Measurements from ENCODE around the gene CCDC116. TPM values are rescaled to one million over a fixed set of nuclear protein-coding genes. Genes with fewer than 3 reads are reported as not detected.
"Not testable (repeated sequence)": the region's sequence is repeated elsewhere in the genome, so short reads cannot be mapped to it uniquely, and the experiment has no call there.

CCDC116 gene
- total RNA-seq, 1 donor from 2014 or later: not detected

DNA sequence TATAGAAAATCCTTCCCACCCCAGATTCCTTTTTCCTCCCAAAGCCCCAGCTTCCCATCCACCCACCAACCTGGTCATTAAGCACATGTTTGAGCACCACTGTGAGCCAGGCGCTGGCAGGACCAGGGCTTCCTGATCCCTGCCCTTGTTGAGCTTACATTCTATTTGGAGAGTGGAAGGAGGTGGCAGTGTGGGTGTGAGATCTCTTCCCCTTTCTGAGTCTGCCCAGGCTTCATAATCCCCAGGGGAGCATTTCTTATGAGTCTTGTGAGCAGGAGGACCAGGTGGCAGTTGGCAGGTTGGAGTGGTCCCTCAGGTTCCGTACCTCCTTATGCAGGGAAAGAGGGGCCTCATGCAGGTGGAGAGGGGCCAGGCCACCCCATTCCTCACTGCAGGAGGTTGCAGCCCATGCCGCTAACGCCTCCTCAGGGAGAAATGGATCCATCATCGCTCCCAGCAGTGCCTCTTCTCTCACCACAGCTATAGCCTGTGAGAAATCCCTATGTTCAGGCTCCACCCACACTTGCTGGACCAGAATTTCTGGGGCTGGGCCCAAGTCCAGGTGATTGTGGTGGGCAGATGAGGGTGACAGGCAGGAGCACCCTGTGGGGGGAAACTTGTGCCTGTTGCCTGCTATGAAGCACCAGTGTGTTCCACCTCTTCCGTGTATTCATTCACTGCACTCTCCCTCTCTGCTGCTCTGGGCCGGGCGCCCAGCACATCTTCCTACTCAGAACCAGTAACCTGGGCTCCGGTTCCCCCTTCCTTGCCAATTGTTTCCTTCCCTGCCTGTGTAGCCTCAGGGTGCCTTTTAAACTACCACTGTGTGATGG is 41.5 kb upstream of the CCDC116 start:
- intact Hi-C loops (cut with DNase I): loop anchor here (5.0 kb wide), 1 partner anchor 36 kb away; no protein-coding TSS in a partner anchor
- Histone ChIP-seq H3K9me3 (no peaks in the 10 kb centered on the region), H3K27me3 (no peaks in the 10 kb centered on the region), H3K36me3 (peaks cover 31 to 32% of the 10 kb centered on the region in 2 donors), H3K4me1 (peaks cover 9 to 32% of the 10 kb centered on the region in 2 donors), H3K27ac (peak overlapping the region; percentile 20 to 34), H3K4me3 (no peak overlapping the region)
- no peak for DNase-seq (ENCODE audit: low spot score in 2 of 2)
- TF ChIP-seq, protein P1, sequence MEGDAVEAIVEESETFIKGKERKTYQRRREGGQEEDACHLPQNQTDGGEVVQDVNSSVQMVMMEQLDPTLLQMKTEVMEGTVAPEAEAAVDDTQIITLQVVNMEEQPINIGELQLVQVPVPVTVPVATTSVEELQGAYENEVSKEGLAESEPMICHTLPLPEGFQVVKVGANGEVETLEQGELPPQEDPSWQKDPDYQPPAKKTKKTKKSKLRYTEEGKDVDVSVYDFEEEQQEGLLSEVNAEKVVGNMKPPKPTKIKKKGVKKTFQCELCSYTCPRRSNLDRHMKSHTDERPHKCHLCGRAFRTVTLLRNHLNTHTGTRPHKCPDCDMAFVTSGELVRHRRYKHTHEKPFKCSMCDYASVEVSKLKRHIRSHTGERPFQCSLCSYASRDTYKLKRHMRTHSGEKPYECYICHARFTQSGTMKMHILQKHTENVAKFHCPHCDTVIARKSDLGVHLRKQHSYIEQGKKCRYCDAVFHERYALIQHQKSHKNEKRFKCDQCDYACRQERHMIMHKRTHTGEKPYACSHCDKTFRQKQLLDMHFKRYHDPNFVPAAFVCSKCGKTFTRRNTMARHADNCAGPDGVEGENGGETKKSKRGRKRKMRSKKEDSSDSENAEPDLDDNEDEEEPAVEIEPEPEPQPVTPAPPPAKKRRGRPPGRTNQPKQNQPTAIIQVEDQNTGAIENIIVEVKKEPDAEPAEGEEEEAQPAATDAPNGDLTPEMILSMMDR (IDR thresholded peaks at IDR 0.05): no peak

DNA sequence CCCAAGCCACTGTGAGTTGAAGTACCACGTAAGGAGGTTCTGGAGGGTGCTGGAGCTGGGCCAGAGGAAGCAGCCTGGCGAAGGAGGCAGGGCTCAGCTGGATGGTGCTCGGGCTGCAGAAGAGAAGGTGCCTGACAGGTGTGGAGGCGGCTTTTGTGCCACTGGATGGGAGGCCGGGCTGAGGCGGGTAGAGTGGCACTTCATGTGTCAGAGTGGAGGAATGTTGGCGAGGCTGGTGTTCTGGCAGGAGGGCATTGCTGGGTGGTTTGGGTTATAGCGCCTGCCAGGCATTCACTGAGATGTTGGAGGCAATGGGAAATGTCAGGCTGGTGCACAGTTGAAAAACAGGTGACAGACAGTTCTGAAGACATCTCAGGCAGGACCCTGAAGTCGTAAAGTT is 40.9 kb upstream of the CCDC116 start:
- Histone ChIP-seq H3K36me3 (peaks cover 34 to 36% of the 10 kb centered on the region in 2 donors), H3K9me3 (no peaks in the 10 kb centered on the region), H3K27me3 (no peaks in the 10 kb centered on the region), H3K27ac (peak overlapping the region; percentile 6 to 34), H3K4me1 (peaks cover 9 to 32% of the 10 kb centered on the region in 2 donors), H3K4me3 (no peak overlapping the region)
- TF ChIP-seq, protein P1 (IDR thresholded peaks at IDR 0.05): no peak
- DNase-seq (ENCODE audit: low spot score in 2 of 2): no peak
- intact Hi-C loops (cut with DNase I): loop anchor here (5.0 kb wide), 1 partner anchor 36 kb away; no protein-coding TSS in a partner anchor

DNA sequence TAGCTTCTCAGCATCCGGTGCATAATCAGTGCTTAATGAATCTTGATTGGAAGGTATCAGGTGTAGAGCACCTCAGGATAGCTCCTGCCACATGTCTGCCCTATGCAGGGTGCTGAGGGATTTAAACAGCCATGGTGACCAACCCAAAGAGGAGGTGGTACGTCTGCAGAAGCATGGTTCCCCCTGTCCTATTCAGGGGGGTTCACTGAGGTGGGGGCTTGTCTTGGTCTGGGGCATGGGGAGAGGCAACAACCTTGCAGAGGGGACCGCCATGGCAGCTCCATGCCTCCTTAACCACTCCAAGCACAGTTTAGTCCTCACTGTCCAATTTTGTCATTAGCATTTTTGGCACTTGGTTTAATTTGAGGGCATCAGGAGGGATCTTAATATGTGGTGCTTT is 40.1 kb upstream of the CCDC116 start:
- no peak overlapping the region for H3K27ac ChIP-seq
- intact Hi-C loops (cut with DNase I): loop anchor here (5.0 kb wide), 1 partner anchor 35 kb away; no protein-coding TSS in a partner anchor
- H3K9me3 ChIP-seq: no peaks in the 10 kb centered on the region
- TF ChIP-seq, protein P1 (IDR thresholded peaks at IDR 0.05): no peak
- peaks cover 34 to 36% of the 10 kb centered on the region in 2 donors for H3K36me3 ChIP-seq
- H3K27me3 ChIP-seq: no peaks in the 10 kb centered on the region
- peaks cover 9 to 32% of the 10 kb centered on the region in 2 donors for H3K4me1 ChIP-seq
- DNase-seq (ENCODE audit: low spot score in 2 of 2): no peak
- no peak overlapping the region for H3K4me3 ChIP-seq

DNA sequence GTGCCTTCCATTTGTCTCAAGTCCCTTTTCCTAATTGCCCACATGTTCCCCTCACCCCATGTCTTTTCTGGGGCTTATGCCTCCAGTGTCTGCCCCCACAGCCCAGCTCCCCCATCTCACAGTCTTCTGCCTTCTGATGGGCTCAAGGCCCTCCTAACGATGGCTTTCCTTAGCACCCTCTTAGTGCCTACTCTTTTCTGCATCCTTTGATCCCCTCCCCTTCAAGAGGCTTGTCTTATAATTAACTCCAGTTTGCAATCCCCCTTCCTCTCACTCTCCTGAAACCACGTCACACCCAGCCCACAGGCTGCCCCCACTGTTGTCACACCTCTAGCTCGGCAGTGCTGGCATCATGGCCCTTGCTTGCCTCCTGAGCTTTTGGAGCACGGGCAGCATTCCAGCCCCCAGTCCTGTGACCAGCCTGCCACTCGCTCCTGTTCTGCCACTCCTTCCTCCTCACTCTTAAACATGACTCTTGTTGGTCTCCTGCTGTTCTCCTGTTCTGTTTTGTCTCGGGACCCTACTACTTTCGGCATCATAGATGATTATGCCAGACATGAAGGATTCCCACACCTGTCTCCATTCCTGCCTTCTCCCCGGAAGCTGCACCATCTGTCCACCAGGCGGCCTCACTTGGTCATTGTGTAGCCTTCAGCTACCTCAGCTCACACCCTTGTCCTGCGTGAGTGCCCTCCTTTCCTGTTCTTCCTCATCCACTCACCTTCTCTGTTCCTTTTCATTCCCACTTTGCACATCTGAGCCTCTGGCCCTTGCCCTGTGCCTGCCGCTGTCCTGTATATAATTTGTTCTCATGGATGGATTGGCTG is 38.9 kb upstream of the CCDC116 start:
- TF ChIP-seq, protein P1 (IDR thresholded peaks at IDR 0.05): no peak
- Histone ChIP-seq H3K4me1 (peaks cover 9 to 29% of the 10 kb centered on the region in 2 donors), H3K9me3 (no peaks in the 10 kb centered on the region), H3K36me3 (peaks cover 34 to 36% of the 10 kb centered on the region in 2 donors), H3K4me3 (no peak overlapping the region), H3K27me3 (no peaks in the 10 kb centered on the region), H3K27ac (no peak overlapping the region)
- DNase-seq (ENCODE audit: low spot score in 2 of 2): no peak
- intact Hi-C loops (cut with DNase I): loop anchor here (5.0 kb wide), 1 partner anchor 34 kb away; no protein-coding TSS in a partner anchor

DNA sequence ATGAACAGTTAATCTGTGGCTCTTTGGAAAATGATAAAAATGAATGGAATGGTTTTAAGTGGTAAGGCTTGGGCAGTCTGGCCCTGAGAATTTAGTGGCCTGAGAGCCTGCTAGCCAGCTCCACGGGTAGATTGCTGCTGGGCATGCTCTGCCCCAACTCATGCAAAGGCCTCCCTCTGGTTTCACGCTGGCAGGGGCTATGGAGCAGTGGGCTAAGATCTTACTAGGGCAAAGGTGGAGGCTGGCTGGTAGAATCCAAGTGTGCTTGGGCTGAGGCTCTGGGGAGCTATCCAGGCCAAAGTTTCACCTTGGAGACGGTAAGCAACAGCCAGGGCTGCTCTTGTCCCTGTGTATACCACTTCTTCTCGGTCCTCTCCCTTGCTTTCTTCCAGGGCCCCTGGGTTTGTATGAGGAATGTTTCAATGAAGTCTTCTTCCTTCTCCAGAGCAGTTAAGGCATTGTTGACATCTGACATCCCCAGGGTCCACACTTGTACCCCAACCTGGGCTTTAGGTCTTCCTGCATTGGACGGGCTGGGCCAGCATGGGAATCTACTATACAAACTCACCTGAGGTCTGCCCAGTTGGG is 37.6 kb upstream of the CCDC116 start:
- Histone ChIP-seq H3K4me1 (peaks cover 9 to 33% of the 10 kb centered on the region in 2 donors), H3K9me3 (no peaks in the 10 kb centered on the region), H3K27me3 (no peaks in the 10 kb centered on the region), H3K27ac (no peak overlapping the region), H3K36me3 (peaks cover 34 to 36% of the 10 kb centered on the region in 2 donors), H3K4me3 (no peak overlapping the region)
- DNase-seq (ENCODE audit: low spot score in 2 of 2): no peak
- TF ChIP-seq, protein P1 (IDR thresholded peaks at IDR 0.05): no peak
- intact Hi-C loops (cut with DNase I): loop anchor here (5.0 kb wide), 1 partner anchor 32 kb away; no protein-coding TSS in a partner anchor

DNA sequence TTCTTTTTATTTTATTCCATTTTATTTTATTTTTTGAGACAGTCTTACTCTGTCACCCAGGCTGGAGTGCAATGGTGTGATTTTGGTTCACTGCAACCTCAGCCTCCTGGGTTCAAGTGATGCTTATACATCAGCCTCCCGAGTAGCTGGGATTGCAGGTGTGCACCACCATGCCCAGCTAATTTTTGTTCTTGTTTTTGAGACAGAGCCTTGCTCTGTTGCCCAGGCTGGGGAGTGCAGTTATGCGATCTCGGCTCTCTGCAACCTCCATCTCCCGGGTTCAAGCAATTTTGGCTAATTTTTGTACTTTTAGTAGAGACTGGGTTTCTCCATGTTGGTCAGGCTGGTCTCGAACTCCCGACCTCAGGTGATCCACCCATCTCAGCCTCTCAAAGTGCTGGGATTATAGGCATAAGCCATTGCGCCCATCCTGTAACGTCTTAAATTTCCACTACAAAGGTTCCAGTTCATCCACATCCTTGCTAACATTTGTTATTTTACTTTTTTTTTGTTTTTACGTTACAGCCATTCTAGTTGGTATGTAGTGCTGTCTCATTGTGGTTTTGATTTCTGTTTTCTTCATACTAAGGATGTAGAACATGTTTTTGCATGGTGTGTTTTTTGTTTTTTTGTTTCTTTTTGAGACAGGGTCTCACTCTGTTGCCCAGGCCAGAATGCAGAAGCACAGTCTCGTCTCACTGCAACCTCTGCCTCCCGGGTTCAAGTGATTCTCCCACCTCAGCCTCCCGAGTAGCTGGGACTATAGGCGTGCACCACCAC is 36.0 kb upstream of the CCDC116 start:
- H3K27me3 ChIP-seq; DNase-seq (ENCODE audit: low spot score in 2 of 2); intact Hi-C loops (cut with DNase I); H3K9me3 ChIP-seq; H3K27ac ChIP-seq; H3K4me3 ChIP-seq: not testable (repeated sequence)
- H3K36me3 ChIP-seq: peaks cover 34 to 36% of the 10 kb centered on the region in 2 donors
- H3K4me1 ChIP-seq: peaks cover 4 to 19% of the 10 kb centered on the region in 2 donors

All from ascending aorta (tissue), 2 donors.